HuH-7 (cell line): ENCODE results near the gene G6PC2.
"Not testable (repeated sequence)": the region's sequence is repeated elsewhere in the genome, so short reads cannot be mapped to it uniquely, and the experiment has no call there.

Source experiments
- DNase-seq: peaks from one replicate; pipeline ENCODE4 v3.0.0; 2011; ENCODE audit warnings: low spot score

Gene G6PC2

GRCh38 chr2:168901003-168901402, at the start of gene G6PC2:
Gene G6PC2, plus strand, starts transcription at chr2:168901291. Its CDS starts 41 bp downstream, at chr2:168901332.
- DNase-seq = no peak

GRCh38 chr2:168851674-168852320, 49.3 kb upstream of the G6PC2 start:
- DNase-seq = no peak

- no peak for DNase-seq
These were observed 48.6 kb upstream of the G6PC2 start for GRCh38 chr2:168852481-168852880.

- DNase-seq = no peak
These were observed 47.6 kb upstream of the G6PC2 start for GRCh38 chr2:168853471-168853870.

- no peak for DNase-seq
These were observed 46.4 kb upstream of the G6PC2 start for GRCh38 chr2:168854651-168855050.

- DNase-seq = no peak
These were observed 45.5 kb upstream of the G6PC2 start for GRCh38 chr2:168855601-168856000.

GRCh38 chr2:168858146-168858545, 42.9 kb upstream of the G6PC2 start:
- DNase-seq = no peak

- DNase-seq = not testable (repeated sequence)
These were observed 33.9 kb upstream of the G6PC2 start for GRCh38 chr2:168867164-168867563.

- DNase-seq = not testable (repeated sequence)
These were observed 30.7 kb upstream of the G6PC2 start for GRCh38 chr2:168870369-168870768.

GRCh38 chr2:168870824-168871223, 30.3 kb upstream of the G6PC2 start:
- DNase-seq = not testable (repeated sequence)

- no peak for DNase-seq
These were observed 26.6 kb upstream of the G6PC2 start for GRCh38 chr2:168874368-168875054.

GRCh38 chr2:168882163-168882562, 18.9 kb upstream of the G6PC2 start:
- DNase-seq = not testable (repeated sequence)

GRCh38 chr2:168884975-168885374, 16.1 kb upstream of the G6PC2 start:
- DNase-seq = no peak

GRCh38 chr2:168889635-168890005, 11.5 kb upstream of the G6PC2 start:
- no peak for DNase-seq

GRCh38 chr2:168890006-168890782, 10.9 kb upstream of the G6PC2 start, which contains the start of gene SPC25:
Gene SPC25, minus strand, starts transcription at chr2:168890430. Its CDS starts 911 bp downstream, at chr2:168889519.
- DNase-seq = peak; percentile 95

GRCh38 chr2:168892327-168892726, 8.8 kb upstream of the G6PC2 start:
- DNase-seq = no peak

GRCh38 chr2:168894101-168894500, 7.0 kb upstream of the G6PC2 start:
- no peak for DNase-seq

GRCh38 chr2:168894720-168895119, 6.4 kb upstream of the G6PC2 start:
- no peak for DNase-seq

GRCh38 chr2:168895771-168896170, 5.3 kb upstream of the G6PC2 start:
- no peak for DNase-seq

- DNase-seq = no peak
These were observed 4.3 kb upstream of the G6PC2 start for GRCh38 chr2:168896783-168897182.

GRCh38 chr2:168897449-168897848, 3.6 kb upstream of the G6PC2 start:
- DNase-seq = no peak

GRCh38 chr2:168903888-168904287, 2.8 kb downstream of the G6PC2 start:
- no peak for DNase-seq

GRCh38 chr2:168904358-168904757, 3.3 kb downstream of the G6PC2 start:
- no peak for DNase-seq
